ENCODE measurements around the gene MEI4.

MEI4 gene

GRCh38 chr6:77633471-77633870 is 19.4 kb upstream of the MEI4 start:
- Histone ChIP-seq H3F3A (ENCODE audit: insufficient read depth, low read length) (no peaks in the 10 kb centered on the region), H3K9me3 (ENCODE audit: low read length) (no peaks in the 10 kb centered on the region), H3K9ac (ENCODE audit: low read length) (no peak overlapping the region), H3K4me3 (ENCODE audit: low read depth, low read length, poor library complexity, severe bottlenecking) (no peak overlapping the region), H3K4me1 (ENCODE audit: insufficient read depth, low read length, severe bottlenecking) (no peaks in the 10 kb centered on the region), H3K79me2 (ENCODE audit: insufficient read depth, low read length) (no peaks in the 10 kb centered on the region), H3K9me2 (ENCODE audit: low read depth, low read length) (no peaks in the 10 kb centered on the region), H3K36me3 (ENCODE audit: insufficient read depth, low read length) (no peaks in the 10 kb centered on the region), H4K20me1 (ENCODE audit: insufficient read depth, low read length) (no peaks in the 10 kb centered on the region), H2AFZ (ENCODE audit: low read length) (no peak overlapping the region), H3K4me2 (ENCODE audit: low read length) (no peak overlapping the region), H3K27ac (ENCODE audit: low read depth, low read length, poor library complexity, severe bottlenecking) (no peak overlapping the region), H3K27me3 (ENCODE audit: insufficient read depth, low read length) (no peaks in the 10 kb centered on the region)
- TF ChIP-seq EZH2 (IDR thresholded peaks at IDR 0.05; ENCODE audit: borderline replicate concordance, low read length) = no peak
- TF ChIP-seq, protein P1, sequence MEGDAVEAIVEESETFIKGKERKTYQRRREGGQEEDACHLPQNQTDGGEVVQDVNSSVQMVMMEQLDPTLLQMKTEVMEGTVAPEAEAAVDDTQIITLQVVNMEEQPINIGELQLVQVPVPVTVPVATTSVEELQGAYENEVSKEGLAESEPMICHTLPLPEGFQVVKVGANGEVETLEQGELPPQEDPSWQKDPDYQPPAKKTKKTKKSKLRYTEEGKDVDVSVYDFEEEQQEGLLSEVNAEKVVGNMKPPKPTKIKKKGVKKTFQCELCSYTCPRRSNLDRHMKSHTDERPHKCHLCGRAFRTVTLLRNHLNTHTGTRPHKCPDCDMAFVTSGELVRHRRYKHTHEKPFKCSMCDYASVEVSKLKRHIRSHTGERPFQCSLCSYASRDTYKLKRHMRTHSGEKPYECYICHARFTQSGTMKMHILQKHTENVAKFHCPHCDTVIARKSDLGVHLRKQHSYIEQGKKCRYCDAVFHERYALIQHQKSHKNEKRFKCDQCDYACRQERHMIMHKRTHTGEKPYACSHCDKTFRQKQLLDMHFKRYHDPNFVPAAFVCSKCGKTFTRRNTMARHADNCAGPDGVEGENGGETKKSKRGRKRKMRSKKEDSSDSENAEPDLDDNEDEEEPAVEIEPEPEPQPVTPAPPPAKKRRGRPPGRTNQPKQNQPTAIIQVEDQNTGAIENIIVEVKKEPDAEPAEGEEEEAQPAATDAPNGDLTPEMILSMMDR (IDR thresholded peaks at IDR 0.05; ENCODE audit: low read length) = no peak

- no peaks in the 10 kb centered on the region for H4K20me1 ChIP-seq (ENCODE audit: insufficient read depth, low read length)
- no peak overlapping the region for H3K9ac ChIP-seq (ENCODE audit: low read length)
- H3K27me3 ChIP-seq (ENCODE audit: insufficient read depth, low read length) = no peaks in the 10 kb centered on the region
- TF ChIP-seq EZH2 (IDR thresholded peaks at IDR 0.05; ENCODE audit: borderline replicate concordance, low read length) = no peak
- TF ChIP-seq, protein P1 (IDR thresholded peaks at IDR 0.05; ENCODE audit: low read length) = no peak
- no peak overlapping the region for H3K4me3 ChIP-seq (ENCODE audit: low read depth, low read length, poor library complexity, severe bottlenecking)
- H3F3A ChIP-seq (ENCODE audit: insufficient read depth, low read length) = no peaks in the 10 kb centered on the region
- H3K4me1 ChIP-seq (ENCODE audit: insufficient read depth, low read length, severe bottlenecking) = no peaks in the 10 kb centered on the region
- H3K9me2 ChIP-seq (ENCODE audit: low read depth, low read length) = no peaks in the 10 kb centered on the region
- H3K27ac ChIP-seq (ENCODE audit: low read depth, low read length, poor library complexity, severe bottlenecking) = no peak overlapping the region
- H2AFZ ChIP-seq (ENCODE audit: low read length) = no peak overlapping the region
- H3K4me2 ChIP-seq (ENCODE audit: low read length) = no peak overlapping the region
- H3K79me2 ChIP-seq (ENCODE audit: insufficient read depth, low read length) = no peaks in the 10 kb centered on the region
- H3K36me3 ChIP-seq (ENCODE audit: insufficient read depth, low read length) = no peaks in the 10 kb centered on the region
- no peaks in the 10 kb centered on the region for H3K9me3 ChIP-seq (ENCODE audit: low read length)
Measured at GRCh38 chr6:77633993-77634715, 18.7 kb upstream of the MEI4 start.

DNA sequence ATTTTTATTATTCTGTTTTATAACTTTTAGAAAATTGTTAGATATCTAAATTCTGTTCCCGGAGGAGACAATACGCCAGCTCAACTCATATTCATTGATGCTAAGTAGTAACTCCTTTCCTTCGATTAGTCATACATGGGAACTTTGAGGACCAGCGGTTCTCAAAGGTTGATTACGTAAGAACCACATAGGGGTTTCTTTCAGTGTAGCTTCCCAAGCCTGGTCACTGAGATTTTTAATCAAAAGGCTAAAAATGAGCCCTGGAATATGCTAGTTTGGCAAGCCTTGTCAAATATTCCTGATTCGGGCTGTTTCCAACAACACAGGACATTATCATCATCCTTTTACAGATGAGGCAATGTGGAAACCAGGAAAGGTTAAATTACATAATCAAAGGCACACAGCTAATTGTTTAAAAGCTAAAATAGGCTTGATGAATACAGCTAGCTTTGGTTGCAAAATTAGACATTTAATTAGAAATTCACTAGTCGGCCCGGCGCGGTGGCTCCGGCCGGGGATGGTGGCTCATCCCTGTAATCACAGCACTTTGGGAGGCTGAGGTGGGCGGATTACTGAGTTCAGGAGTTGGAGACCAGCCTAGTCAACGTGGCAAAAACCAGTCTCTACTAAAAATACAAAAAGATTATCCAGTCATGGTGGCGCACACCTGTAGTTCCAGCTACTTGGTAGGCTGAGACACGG is 14.6 kb upstream of the MEI4 start:
- Histone ChIP-seq H3K4me2 (ENCODE audit: low read length) (no peak overlapping the region), H2AFZ (ENCODE audit: low read length) (no peak overlapping the region), H3F3A (ENCODE audit: insufficient read depth, low read length) (no peaks in the 10 kb centered on the region), H4K20me1 (ENCODE audit: insufficient read depth, low read length) (no peaks in the 10 kb centered on the region), H3K4me1 (ENCODE audit: insufficient read depth, low read length, severe bottlenecking) (no peaks in the 10 kb centered on the region), H3K9ac (ENCODE audit: low read length) (no peak overlapping the region), H3K9me3 (ENCODE audit: low read length) (no peaks in the 10 kb centered on the region), H3K4me3 (ENCODE audit: low read depth, low read length, poor library complexity, severe bottlenecking) (no peak overlapping the region), H3K36me3 (ENCODE audit: insufficient read depth, low read length) (no peaks in the 10 kb centered on the region), H3K27ac (ENCODE audit: low read depth, low read length, poor library complexity, severe bottlenecking) (no peak overlapping the region), H3K79me2 (ENCODE audit: insufficient read depth, low read length) (no peaks in the 10 kb centered on the region), H3K9me2 (ENCODE audit: low read depth, low read length) (no peaks in the 10 kb centered on the region), H3K27me3 (ENCODE audit: insufficient read depth, low read length) (no peaks in the 10 kb centered on the region)
- no peak for TF ChIP-seq EZH2 (IDR thresholded peaks at IDR 0.05; ENCODE audit: borderline replicate concordance, low read length)
- TF ChIP-seq, protein P1 (IDR thresholded peaks at IDR 0.05; ENCODE audit: low read length) = no peak

All from OCI-LY1 (cell line).